ENCODE results near the gene ADCY3.

GRCh38 chr2:24818721-24819167, 101.3 kb downstream of the ADCY3 start:
- TF ChIP-seq CTCF (IDR thresholded peaks at IDR 0.05 in 8 of 11, conservative IDR thresholded peaks at IDR 0.05 in 3 of 11) = no peak
- no peak for TF ChIP-seq POLR2A (IDR thresholded peaks at IDR 0.05)
